GM12878 (cell line): ENCODE data around the gene RHEX. TPM values are rescaled to one million over a fixed set of nuclear protein-coding genes. Genes with fewer than 3 reads are reported as not detected.

Experiments used
- ATAC-seq: fragments of 200-7000 bp; cut with Tn5 transposase; 3 replicates; pipeline ENCODE4 v1.9.1; 2020; ENCODE audit warnings: mild to moderate bottlenecking, moderate library complexity
- BruUV-seq: library from RNA; stranded (reverse); fragments of 400-500 nt; replicated peaks from 2 replicates; lab custom pipeline; 2021; lab: Mats Ljungman, UMichigan
- CTCF ChIA-PET: fragments of 300-600 bp; sonication (Branson Sonifier 250); formaldehyde crosslinking; extraction: SDS; loops from one replicate; lab custom pipeline; 2021; ENCODE audit warnings: inconsistent platforms; lab: Yijun Ruan, JAX
- POLR2A ChIA-PET: fragments of 350-600 bp; formaldehyde crosslinking; extraction: SDS; loops from one replicate; lab custom pipeline; 2021; ENCODE audit warnings: inconsistent platforms; lab: Charles Lee
- RAD21 ChIA-PET: fragments of 300-600 bp; sonication (Branson Sonifier 250); formaldehyde crosslinking; loops from one replicate; lab custom pipeline; 2023; ENCODE audit warnings: antibody characterized with exemption; ENCODE audit not compliant: unreplicated experiment; lab: Charles Lee
- SMC1A ChIA-PET: fragments of 300-600 bp; sonication (Branson Sonifier 250); formaldehyde crosslinking; loops from one replicate; lab custom pipeline; 2023; ENCODE audit not compliant: unreplicated experiment, uncharacterized antibody; lab: Charles Lee
- DNase-seq: peaks from one replicate; pipeline ENCODE4 v3.0.0-alpha.2; 2011; ENCODE audit warnings: low read depth, low spot score
- FAIRE-seq: peaks from 3 replicates; lab custom pipeline; 2011; peaks lifted over from hg19 to GRCh38; lab: Jason Lieb, UNC
- H2AFZ ChIP-seq: 2 replicates; pipeline ENCODE4 v1.6.0; 2011; ENCODE audit warnings: low read depth, low read length, control low read depth; ENCODE audit not compliant: control insufficient read depth
- H3K27ac ChIP-seq: 2 replicates; pipeline ENCODE4 v1.5.1; 2011; ENCODE audit warnings: control low read depth; ENCODE audit not compliant: control insufficient read depth, insufficient read depth
- H3K27me3 ChIP-seq, 2 experiments: replicated peaks in 1 of 2; 2 replicates each; pipeline versions ENCODE4 v1.6.0 to v1.6.1; 2011; ENCODE audit warnings: low read length in 1 of 2; ENCODE audit not compliant: control insufficient read depth in 2 of 2, insufficient read depth in 2 of 2
- H3K36me3 ChIP-seq, 2 experiments: 2 replicates each; pipeline ENCODE4 v1.5.1; 2011; ENCODE audit warnings: low read length in 1 of 2; ENCODE audit not compliant: control insufficient read depth in 2 of 2, insufficient read depth in 2 of 2
- H3K4me1 ChIP-seq: 2 replicates; pipeline ENCODE4 v1.6.1; 2011; ENCODE audit warnings: mild to moderate bottlenecking, low read length, moderate library complexity, mixed read lengths; ENCODE audit not compliant: control insufficient read depth, insufficient read depth
- H3K4me2 ChIP-seq: 2 replicates; pipeline ENCODE4 v1.6.0; 2011; ENCODE audit warnings: control low read depth; ENCODE audit not compliant: control insufficient read depth, insufficient read depth
- H3K4me3 ChIP-seq: fragments of 200-600 bp; sonication (generic); 2 replicates; pipeline ENCODE4 v1.5.1; 2016
- H3K79me2 ChIP-seq: 2 replicates; pipeline ENCODE4 v1.6.0; 2011; ENCODE audit warnings: low read length; ENCODE audit not compliant: control insufficient read depth, insufficient read depth
- H3K9ac ChIP-seq: 2 replicates; pipeline ENCODE4 v1.8.0; 2011; ENCODE audit warnings: low read length, control low read depth, mixed read lengths; ENCODE audit not compliant: control insufficient read depth, insufficient read depth
- H3K9me3 ChIP-seq: replicated peaks from 3 replicates; pipeline ENCODE4 v1.5.1; 2011; ENCODE audit warnings: mild to moderate bottlenecking, low read length; ENCODE audit not compliant: control insufficient read depth, insufficient read depth
- H4K20me1 ChIP-seq: 2 replicates; pipeline ENCODE4 v1.6.0; 2011; ENCODE audit not compliant: control insufficient read depth, insufficient read depth
- ASH2L ChIP-seq: fragments of 300-600, 200-600 bp; sonication (generic); IDR thresholded peaks from 2 replicates; pipeline ENCODE4 v1.6.1; 2017; ENCODE audit warnings: low read depth, mild to moderate bottlenecking, borderline replicate concordance
- CBX3 ChIP-seq: fragments of 200-600 bp; sonication (generic); IDR thresholded peaks from 2 replicates; pipeline ENCODE4 v1.6.1; 2016; ENCODE audit warnings: low read depth, borderline replicate concordance
- EP300 ChIP-seq, 2 experiments: fragments of 150-350 bp in 1 of 2; IDR thresholded peaks; 2 replicates each; pipeline ENCODE4 v1.6.1; 2011 to 2012; ENCODE audit warnings: low read depth in 2 of 2, low read length in 2 of 2, borderline replicate concordance in 1 of 2, improper control_type of control experiment in 1 of 2, inconsistent platforms in 1 of 2; ENCODE audit not compliant: control insufficient read depth in 1 of 2
- HDAC2 ChIP-seq: fragments of 200-600 bp; sonication (generic); IDR thresholded peaks from 2 replicates; pipeline ENCODE4 v1.6.1; 2017
- IRF5 ChIP-seq: fragments of 450-650 bp; IDR thresholded peaks from 2 replicates; pipeline ENCODE4 v1.6.1; 2017; ENCODE audit warnings: borderline replicate concordance
- PML ChIP-seq: IDR thresholded peaks from 2 replicates; pipeline ENCODE4 v1.6.1; 2012; ENCODE audit warnings: low read length, inconsistent platforms
- SP1 ChIP-seq: IDR thresholded peaks from one replicate; pipeline ENCODE4 v1.6.1; 2011; ENCODE audit warnings: low read depth, low read length
- SUZ12 ChIP-seq: fragments of 200-600 bp; sonication (generic); IDR thresholded peaks from one replicate; pipeline ENCODE4 v1.6.1; 2018; ENCODE audit warnings: antibody characterized with exemption, mild to moderate bottlenecking; ENCODE audit not compliant: unreplicated experiment
- TCF3 ChIP-seq: IDR thresholded peaks from 2 replicates; pipeline ENCODE4 v1.6.1; 2012; ENCODE audit warnings: low read depth, mild to moderate bottlenecking, low read length, borderline replicate concordance; ENCODE audit not compliant: insufficient read depth
- USF2 ChIP-seq: IDR thresholded peaks from 2 replicates; pipeline ENCODE4 v1.6.1; 2011; ENCODE audit warnings: low read depth, low read length, improper control_type of control experiment, borderline replicate concordance
- WGBS: methylation state at CpG from one replicate; pipeline ENCODE4 v1.1.6; 2016; ENCODE audit warnings: low lambda C conversion rate; ENCODE audit not compliant: insufficient replicate concordance, insufficient coverage; ENCODE audit errors: missing lambda C conversion rate; 5-methylcytosine and 5-hydroxymethylcytosine counted together
- in situ Hi-C: fragments of 300-500 bp; cut with MboI; formaldehyde crosslinking; loops from 9 replicates; pipeline ENCODE4 v1.14.3; 2018; ENCODE audit warnings: mixed read lengths
- intact Hi-C: fragments of 100-400 bp; cut with micrococcal nuclease; formaldehyde crosslinking; loops from one replicate; pipeline ENCODE4 v1.14.2; 2022; ENCODE audit not compliant: unreplicated experiment
- polyA plus RNA-seq, 11 experiments: library from polyadenylated mRNA; depleted of rRNA in 4 of 11; unstranded in 6 of 11; stranded (reverse) in 5 of 11; fragments of >200 nt; fragmentation: Nextera tagmentation in 4 of 11; fragmentation: Illumina TruSeq in 1 of 11; extraction: Ambion mirVana in 4 of 11; extraction: Trizol in 1 of 11; gene quantifications; 1 replicate in 1 of 11; 2 replicates in 10 of 11; pipeline versions ENCODE4 v1.2.1 to v1.2.3, GENCODE V29; 2011 to 2016; ENCODE audit warnings: inconsistent platforms in 2 of 11, missing spikeins in 2 of 11, low read depth in 1 of 11
- total RNA-seq, 4 experiments: library from RNA; depleted of rRNA in 3 of 4; stranded (reverse); fragments of >200 nt in 3 of 4; fragmentation: Illumina TruSeq in 1 of 4; extraction: Trizol in 1 of 4; gene quantifications; 2 replicates each; pipeline versions ENCODE4 v1.2.1 to v1.2.3, GENCODE V29; 2013 to 2021
- TF ChIP-seq, protein P1 (sequence below): fragments of 450-650 bp; IDR thresholded peaks from 2 replicates; pipeline ENCODE4 v1.6.1; 2017; ENCODE audit warnings: mild to moderate bottlenecking, moderate library complexity

The RHEX gene
- total and polyA plus RNA-seq, 10 of the 15 experiments (the other 5 are each of a cell fraction or from before 2014, with no cell fraction given), result 2.4 to 11.4 (median 5.7) TPM

GRCh38 chr1:206011057-206011456, 41.9 kb upstream of the RHEX start:
- ChIA-PET POLR2A (interaction anchor here (0.6 to 0.8 kb wide), 2 partner anchors 20 to 26 kb away, joined by 3 read pairs; no protein-coding TSS in a partner anchor), CTCF (interaction anchor here (1.1 to 2.2 kb wide), 4 partner anchors 19 to 95 kb away, joined by 3 to 10 read pairs (median 4); no protein-coding TSS in a partner anchor), RAD21 (interaction anchor here (1.0 kb wide), 1 partner anchor 27 kb away, joined by 3 read pairs; no protein-coding TSS in a partner anchor), SMC1A (interaction anchor here (1.0 to 1.6 kb wide), 5 partner anchors 20 to 353 kb away, joined by 3 to 8 read pairs (median 3); no protein-coding TSS in a partner anchor)
- no peak overlapping the region for H3K9ac ChIP-seq
- H3K79me2 ChIP-seq, result no peaks in the 10 kb centered on the region
- TF ChIP-seq SUZ12 (no peak), TCF3 (no peak), SP1 (no peak), ASH2L (no peak), EP300 (IDR thresholded peaks at IDR 0.05; ENCODE audit: borderline replicate concordance in 1 of 2, control insufficient read depth in 1 of 2, low read depth in 2 of 2, low read length in 2 of 2) (no peak), CBX3 (no peak), HDAC2 (no peak), PML (no peak), IRF5 (no peak), USF2 (no peak)
- TF ChIP-seq, protein P1, sequence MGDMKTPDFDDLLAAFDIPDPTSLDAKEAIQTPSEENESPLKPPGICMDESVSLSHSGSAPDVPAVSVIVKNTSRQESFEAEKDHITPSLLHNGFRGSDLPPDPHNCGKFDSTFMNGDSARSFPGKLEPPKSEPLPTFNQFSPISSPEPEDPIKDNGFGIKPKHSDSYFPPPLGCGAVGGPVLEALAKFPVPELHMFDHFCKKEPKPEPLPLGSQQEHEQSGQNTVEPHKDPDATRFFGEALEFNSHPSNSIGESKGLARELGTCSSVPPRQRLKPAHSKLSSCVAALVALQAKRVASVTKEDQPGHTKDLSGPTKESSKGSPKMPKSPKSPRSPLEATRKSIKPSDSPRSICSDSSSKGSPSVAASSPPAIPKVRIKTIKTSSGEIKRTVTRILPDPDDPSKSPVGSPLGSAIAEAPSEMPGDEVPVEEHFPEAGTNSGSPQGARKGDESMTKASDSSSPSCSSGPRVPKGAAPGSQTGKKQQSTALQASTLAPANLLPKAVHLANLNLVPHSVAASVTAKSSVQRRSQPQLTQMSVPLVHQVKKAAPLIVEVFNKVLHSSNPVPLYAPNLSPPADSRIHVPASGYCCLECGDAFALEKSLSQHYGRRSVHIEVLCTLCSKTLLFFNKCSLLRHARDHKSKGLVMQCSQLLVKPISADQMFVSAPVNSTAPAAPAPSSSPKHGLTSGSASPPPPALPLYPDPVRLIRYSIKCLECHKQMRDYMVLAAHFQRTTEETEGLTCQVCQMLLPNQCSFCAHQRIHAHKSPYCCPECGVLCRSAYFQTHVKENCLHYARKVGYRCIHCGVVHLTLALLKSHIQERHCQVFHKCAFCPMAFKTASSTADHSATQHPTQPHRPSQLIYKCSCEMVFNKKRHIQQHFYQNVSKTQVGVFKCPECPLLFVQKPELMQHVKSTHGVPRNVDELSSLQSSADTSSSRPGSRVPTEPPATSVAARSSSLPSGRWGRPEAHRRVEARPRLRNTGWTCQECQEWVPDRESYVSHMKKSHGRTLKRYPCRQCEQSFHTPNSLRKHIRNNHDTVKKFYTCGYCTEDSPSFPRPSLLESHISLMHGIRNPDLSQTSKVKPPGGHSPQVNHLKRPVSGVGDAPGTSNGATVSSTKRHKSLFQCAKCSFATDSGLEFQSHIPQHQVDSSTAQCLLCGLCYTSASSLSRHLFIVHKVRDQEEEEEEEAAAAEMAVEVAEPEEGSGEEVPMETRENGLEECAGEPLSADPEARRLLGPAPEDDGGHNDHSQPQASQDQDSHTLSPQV, result no peak
- FAIRE-seq (no peak), DNase-seq (no peak), ATAC-seq (no peak)
- H4K20me1 ChIP-seq, result no peaks in the 10 kb centered on the region
- no peaks in the 10 kb centered on the region for H3K9me3 ChIP-seq
- BruUV-seq, result no TSS peak
- no peaks in the 10 kb centered on the region for H3K36me3 ChIP-seq
- intact Hi-C loops (no loop called here), in situ Hi-C loops (no loop called here)
- H3K27ac ChIP-seq, result no peak overlapping the region
- 62% methylated on average over 8 of the region's 8 CpGs for WGBS
- H3K4me1 ChIP-seq, result peaks cover 17% of the 10 kb centered on the region
- H3K27me3 ChIP-seq, result no peaks in the 10 kb centered on the region
- H3K4me3 ChIP-seq, result no peak overlapping the region
- no peak overlapping the region for H3K4me2 ChIP-seq
- H2AFZ ChIP-seq, result no peak overlapping the region
